Measurements from ENCODE around the gene DSN1. TPM values are rescaled to one million over a fixed set of nuclear protein-coding genes. Genes with fewer than 3 reads are reported as not detected.

DSN1 gene
- polyA plus RNA-seq, 1 donor (not counting 4 experiments of a cell fraction or from before 2014, with no cell fraction given), result 12.7 TPM

- dilution Hi-C loops (cut with MboI; ENCODE audit: extremely low pct_ligation_motif_present, low sequenced_read_pairs), result no loop called here
- Histone ChIP-seq H3K27me3 (ENCODE audit: control insufficient read depth, extremely low read depth, insufficient read depth, low read length) (no peaks in the 10 kb centered on the region), H3K9me3 (ENCODE audit: control insufficient read depth, low read depth, low read length) (no peaks in the 10 kb centered on the region), H3K9ac (ENCODE audit: control insufficient read depth, extremely low read depth, insufficient read depth, low read length) (no peak overlapping the region), H4K20me1 (ENCODE audit: control insufficient read depth, extremely low read depth, insufficient read depth, low read length) (no peaks in the 10 kb centered on the region), H3K4me2 (ENCODE audit: control insufficient read depth, extremely low read depth, insufficient read depth, low read depth, low read length) (no peak overlapping the region), H3K79me2 (ENCODE audit: control insufficient read depth, insufficient read depth, low read length) (peaks cover 9% of the 10 kb centered on the region), H3K36me3 (ENCODE audit: control insufficient read depth in 2 of 2, extremely low read depth in 1 of 2, insufficient read depth in 2 of 2, low read length in 2 of 2) (no peaks in the 10 kb centered on the region), H3K9me1 (ENCODE audit: control insufficient read depth, extremely low read depth, insufficient read depth, low read length) (no peaks in the 10 kb centered on the region), H3K4me1 (ENCODE audit: control insufficient read depth, extremely low read depth, insufficient read depth, low read length) (peaks cover 8% of the 10 kb centered on the region), H2AFZ (ENCODE audit: control insufficient read depth, low read length) (no peak overlapping the region), H3K27ac (ENCODE audit: control insufficient read depth, insufficient read depth, low read length) (no peak overlapping the region), H3K4me3 (ENCODE audit: control insufficient read depth in 2 of 3, extremely low read depth in 1 of 3, insufficient read depth in 2 of 3, low read depth in 1 of 3, low read length in 3 of 3) (no peak overlapping the region)
- TF ChIP-seq CTCF (optimal IDR thresholded peaks at IDR 0.05 in 1 of 3, IDR thresholded peaks at IDR 0.05 in 1 of 3, conservative IDR thresholded peaks at IDR 0.05 in 1 of 3; ENCODE audit: extremely low read depth in 1 of 3, insufficient read depth in 2 of 3, low read length in 3 of 3), result no peak
- TF ChIP-seq EZH2 (IDR thresholded peaks at IDR 0.05; ENCODE audit: low read length), result no peak
- DNase-seq (ENCODE audit: low read depth, low spot score) (no peak), FAIRE-seq (no peak)
These were observed 1.6 kb upstream of the DSN1 start for GRCh38 chr20:36775196-36775595.

- Histone ChIP-seq H3K79me2 (ENCODE audit: control insufficient read depth, insufficient read depth, low read length) (peaks cover 9% of the 10 kb centered on the region), H3K9me3 (ENCODE audit: control insufficient read depth, low read depth, low read length) (no peaks in the 10 kb centered on the region), H3K9me1 (ENCODE audit: control insufficient read depth, extremely low read depth, insufficient read depth, low read length) (no peaks in the 10 kb centered on the region), H3K27me3 (ENCODE audit: control insufficient read depth, extremely low read depth, insufficient read depth, low read length) (no peaks in the 10 kb centered on the region), H3K4me2 (ENCODE audit: control insufficient read depth, extremely low read depth, insufficient read depth, low read depth, low read length) (peak overlapping the region; percentile 93), H3K4me3 (ENCODE audit: control insufficient read depth in 2 of 3, extremely low read depth in 1 of 3, insufficient read depth in 2 of 3, low read depth in 1 of 3, low read length in 3 of 3) (peak overlapping the region; percentile 60 to 97 (median 90)), H3K9ac (ENCODE audit: control insufficient read depth, extremely low read depth, insufficient read depth, low read length) (peak overlapping the region; percentile 95), H4K20me1 (ENCODE audit: control insufficient read depth, extremely low read depth, insufficient read depth, low read length) (no peaks in the 10 kb centered on the region), H3K27ac (ENCODE audit: control insufficient read depth, insufficient read depth, low read length) (peak overlapping the region; percentile 94), H3K36me3 (ENCODE audit: control insufficient read depth in 2 of 2, extremely low read depth in 1 of 2, insufficient read depth in 2 of 2, low read length in 2 of 2) (no peaks in the 10 kb centered on the region), H2AFZ (ENCODE audit: control insufficient read depth, low read length) (peak overlapping the region; percentile 99), H3K4me1 (ENCODE audit: control insufficient read depth, extremely low read depth, insufficient read depth, low read length) (peaks cover 8% of the 10 kb centered on the region)
- DNase-seq (ENCODE audit: low read depth, low spot score), result no peak
- TF ChIP-seq EZH2 (IDR thresholded peaks at IDR 0.05; ENCODE audit: low read length) (no peak), CTCF (optimal IDR thresholded peaks at IDR 0.05 in 1 of 3, IDR thresholded peaks at IDR 0.05 in 1 of 3, conservative IDR thresholded peaks at IDR 0.05 in 1 of 3; ENCODE audit: extremely low read depth in 1 of 3, insufficient read depth in 2 of 3, low read length in 3 of 3) (no peak)
- no peak for FAIRE-seq
- dilution Hi-C loops (cut with MboI; ENCODE audit: extremely low pct_ligation_motif_present, low sequenced_read_pairs), result no loop called here
These were observed 411 bp downstream of the DSN1 start for GRCh38 chr20:36773107-36773596.
